Measurements from ENCODE around the gene NDUFB6.

NDUFB6 gene

DNA sequence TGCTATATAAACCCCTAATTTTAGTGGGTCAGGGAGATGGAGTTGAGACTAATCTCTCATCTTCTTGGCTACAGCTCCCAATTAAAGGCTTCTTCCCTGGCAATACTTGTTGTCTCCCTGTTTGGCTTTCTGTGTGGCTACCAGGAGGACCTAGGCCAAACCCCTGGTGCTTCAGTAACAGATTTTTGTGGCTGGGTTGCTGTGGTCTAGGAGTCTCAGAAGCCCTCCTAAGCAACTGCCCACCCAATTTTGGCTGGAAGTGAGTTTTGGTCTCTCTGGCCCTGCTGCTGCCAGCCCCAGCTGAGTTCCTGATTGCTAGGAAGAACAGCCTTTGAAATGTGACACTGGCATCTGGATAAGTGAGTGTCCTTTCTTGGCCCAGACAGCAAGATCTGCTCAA, 56.7 kb downstream of the NDUFB6 start:
- DNase-seq: no peak

DNA sequence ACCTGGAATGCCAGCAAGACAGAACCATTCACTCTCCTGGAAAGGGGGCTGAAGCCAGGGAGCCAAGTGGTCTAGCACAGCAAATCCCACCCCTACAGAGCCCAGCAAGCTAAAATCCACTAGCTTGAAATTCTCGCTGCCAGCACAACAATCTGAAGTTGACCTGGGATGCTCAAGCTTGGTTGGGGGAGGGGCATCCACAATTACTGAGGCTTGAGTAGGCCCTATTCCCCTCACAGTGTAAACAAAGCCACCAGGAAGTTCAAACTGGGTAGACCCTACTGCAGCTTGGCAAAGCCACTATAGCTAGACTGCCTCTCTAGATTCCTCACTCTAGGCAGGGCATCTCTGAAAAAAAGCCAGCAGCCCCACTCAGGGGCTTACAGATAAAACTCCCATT, 64.2 kb downstream of the NDUFB6 start:
- DNase-seq: no peak

DNA sequence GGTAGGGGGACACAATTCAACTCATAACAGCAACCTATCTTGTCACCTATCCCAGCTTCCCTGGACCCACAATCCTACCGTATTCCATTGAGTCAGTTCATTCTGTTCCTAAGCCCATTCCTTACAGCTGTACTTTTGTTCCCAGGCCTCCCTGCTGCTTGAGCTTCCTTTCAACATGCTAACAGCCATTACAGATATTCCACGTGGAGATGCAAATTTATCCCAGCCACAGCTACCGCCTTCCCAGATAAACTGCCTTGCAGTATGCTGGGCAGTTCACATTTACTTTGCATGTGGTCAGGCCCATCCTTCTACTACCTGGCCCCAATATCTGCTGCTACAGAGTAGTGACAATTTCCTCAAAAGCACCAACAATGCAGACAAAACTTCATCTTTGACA, 70.0 kb downstream of the NDUFB6 start:
- no peak for DNase-seq

All from central memory CD4-positive, alpha-beta T cell (primary cell).